H1 (cell line): ENCODE data around the gene UPF1. TPM values are rescaled to one million over a fixed set of nuclear protein-coding genes. Genes with fewer than 3 reads are reported as not detected.

Experiments used
- CTCF ChIA-PET: fragments of 300-600 bp; sonication (Branson Sonifier 250); formaldehyde crosslinking; loops from one replicate; lab custom pipeline; 2021; ENCODE audit not compliant: partially characterized antibody; lab: Charles Lee
- POLR2A ChIA-PET: fragments of 300-600 bp; sonication (Branson Sonifier 250); formaldehyde crosslinking; loops from one replicate; lab custom pipeline; 2021; ENCODE audit warnings: inconsistent platforms; ENCODE audit not compliant: partially characterized antibody; lab: Charles Lee
- DNase-seq, 2 experiments: peaks; one replicate each; pipeline versions ENCODE4 v3.0.0 to v3.0.0-alpha.2; 2010 to 2022; ENCODE audit warnings: low spot score in 2 of 2, low read depth in 1 of 2, mixed read lengths in 1 of 2
- FAIRE-seq: peaks from 2 replicates; lab custom pipeline; 2011; peaks lifted over from hg19 to GRCh38; lab: Jason Lieb, UNC
- H2AFZ ChIP-seq: 2 replicates; pipeline ENCODE4 v1.8.1; 2012; ENCODE audit warnings: low read length, inconsistent platforms
- H2AK5ac ChIP-seq: 2 replicates; pipeline ENCODE4 v1.6.1; 2013; ENCODE audit warnings: low read depth, low read length
- H2BK120ac ChIP-seq: replicated peaks from 2 replicates; pipeline ENCODE3; 2013; ENCODE audit warnings: low read depth, low read length, inconsistent platforms
- H2BK12ac ChIP-seq: 2 replicates; pipeline ENCODE4 v1.6.1; 2013; ENCODE audit warnings: low read depth, low read length
- H2BK15ac ChIP-seq: 2 replicates; pipeline ENCODE4 v1.6.1; 2013; ENCODE audit warnings: low read length
- H2BK20ac ChIP-seq: 2 replicates; pipeline ENCODE4 v1.6.1; 2013; ENCODE audit warnings: low read length
- H2BK5ac ChIP-seq: 2 replicates; pipeline ENCODE4 v1.6.1; 2013; ENCODE audit warnings: low read depth, low read length
- H3K14ac ChIP-seq: 2 replicates; pipeline ENCODE4 v1.6.1; 2013; ENCODE audit warnings: inconsistent platforms; ENCODE audit not compliant: insufficient read length
- H3K18ac ChIP-seq: 2 replicates; pipeline ENCODE4 v1.6.1; 2013; ENCODE audit warnings: low read length; ENCODE audit errors: extremely low read depth
- H3K23ac ChIP-seq: 2 replicates; pipeline ENCODE4 v1.6.1; 2013; ENCODE audit warnings: inconsistent platforms; ENCODE audit not compliant: insufficient read length
- H3K23me2 ChIP-seq: 2 replicates; pipeline ENCODE4 v1.6.1; 2013; ENCODE audit warnings: low read depth, low read length
- H3K27ac ChIP-seq: 2 replicates; pipeline ENCODE4 v1.6.1; 2011; ENCODE audit warnings: low read depth, low read length, inconsistent platforms
- H3K27me3 ChIP-seq, 4 experiments: replicated peaks in 1 of 4; 1 replicate in 1 of 4; 2 replicates in 3 of 4; pipeline versions ENCODE4 v1.6.1 to v1.8.1; 2011 to 2013; ENCODE audit warnings: low read length in 3 of 4, mild to moderate bottlenecking in 3 of 4, inconsistent platforms in 2 of 4, mixed read lengths in 2 of 4, moderate library complexity in 1 of 4; ENCODE audit not compliant: control insufficient read depth in 3 of 4, insufficient read depth in 3 of 4; ENCODE audit errors: extremely low read depth in 1 of 4
- H3K36me3 ChIP-seq, 4 experiments: 2 replicates each; pipeline versions ENCODE4 v1.6.1 to v1.8.1; 2011 to 2013; ENCODE audit warnings: mild to moderate bottlenecking in 4 of 4, low read length in 3 of 4, moderate library complexity in 2 of 4, control low read depth in 1 of 4, inconsistent platforms in 1 of 4; ENCODE audit not compliant: insufficient read depth in 4 of 4, control insufficient read depth in 2 of 4
- H3K4ac ChIP-seq: replicated peaks from 2 replicates; pipeline ENCODE3; 2013; ENCODE audit warnings: low read length, low read depth, mixed read lengths, inconsistent platforms; ENCODE audit not compliant: insufficient read length
- H3K4me1 ChIP-seq, 4 experiments: replicated peaks in 1 of 4; 1 replicate in 1 of 4; 2 replicates in 3 of 4; pipeline versions ENCODE4 v1.6.1 to v1.8.1; 2011 to 2013; ENCODE audit warnings: low read length in 3 of 4, inconsistent platforms in 2 of 4, mixed read lengths in 1 of 4; ENCODE audit not compliant: insufficient read depth in 4 of 4, control insufficient read depth in 3 of 4
- H3K4me2 ChIP-seq, 2 experiments: 2 replicates each; pipeline versions ENCODE4 v1.6.1 to v1.8.1; 2011 to 2013; ENCODE audit warnings: low read depth in 2 of 2, low read length in 2 of 2, control low read depth in 1 of 2, inconsistent platforms in 1 of 2, mild to moderate bottlenecking in 1 of 2; ENCODE audit not compliant: insufficient read depth in 1 of 2
- H3K4me3 ChIP-seq, 4 experiments: fragments of 200-600, 300-600 bp in 1 of 4; sonication (generic), shearing (Covaris generic), sonication (Bioruptor Twin) in 1 of 4; 2 replicates each; pipeline versions ENCODE4 v1.5.1 to v1.8.1; 2011 to 2016; ENCODE audit warnings: low read length in 4 of 4, low read depth in 3 of 4, control low read depth in 2 of 4, inconsistent platforms in 2 of 4, mild to moderate bottlenecking in 2 of 4, mixed read lengths in 1 of 4, moderate library complexity in 1 of 4; ENCODE audit not compliant: insufficient read depth in 2 of 4; ENCODE audit errors: extremely low read depth in 1 of 4
- H3K56ac ChIP-seq: replicated peaks from 2 replicates; pipeline ENCODE3; 2013; ENCODE audit warnings: low read depth, mild to moderate bottlenecking, mixed read lengths, low read length, inconsistent platforms; ENCODE audit not compliant: insufficient read length
- H3K79me1 ChIP-seq: 2 replicates; pipeline ENCODE4 v1.6.1; 2013; ENCODE audit warnings: low read depth, low read length, control low read depth
- H3K79me2 ChIP-seq, 2 experiments: 2 replicates each; pipeline versions ENCODE4 v1.6.1 to v1.8.1; 2012 to 2013; ENCODE audit warnings: low read length in 2 of 2, mild to moderate bottlenecking in 2 of 2, inconsistent platforms in 1 of 2; ENCODE audit not compliant: insufficient read depth in 2 of 2, control insufficient read depth in 1 of 2
- H3K9ac ChIP-seq, 4 experiments: replicated peaks in 1 of 4; 1 replicate in 1 of 4; 2 replicates in 3 of 4; pipeline versions ENCODE4 v1.6.1 to v1.8.1; 2011 to 2013; ENCODE audit warnings: low read depth in 3 of 4, low read length in 3 of 4, control low read depth in 2 of 4, mild to moderate bottlenecking in 2 of 4, moderate library complexity in 2 of 4, inconsistent platforms in 1 of 4; ENCODE audit errors: extremely low read depth in 1 of 4
- H3K9me3 ChIP-seq, 2 experiments: 2 replicates each; pipeline versions ENCODE4 v1.6.1 to v1.8.1; 2012 to 2013; ENCODE audit warnings: mild to moderate bottlenecking in 2 of 2, moderate library complexity in 2 of 2, control low read depth in 1 of 2, inconsistent platforms in 1 of 2, low read depth in 1 of 2, low read length in 1 of 2, mixed read lengths in 1 of 2; ENCODE audit not compliant: insufficient read depth in 2 of 2
- H4K20me1 ChIP-seq, 2 experiments: replicated peaks in 1 of 2; 2 replicates each; pipeline versions ENCODE3 to v1.8.1; 2011 to 2013; ENCODE audit warnings: inconsistent platforms in 2 of 2, low read length in 2 of 2, mild to moderate bottlenecking in 1 of 2; ENCODE audit not compliant: insufficient read depth in 2 of 2, control insufficient read depth in 1 of 2
- H4K5ac ChIP-seq: 2 replicates; pipeline ENCODE4 v1.6.1; 2013; ENCODE audit warnings: low read length, low read depth, mixed read lengths, inconsistent platforms; ENCODE audit not compliant: insufficient read length
- H4K8ac ChIP-seq: 2 replicates; pipeline ENCODE4 v1.8.0; 2013; ENCODE audit warnings: mild to moderate bottlenecking, moderate library complexity, low read length, inconsistent platforms; ENCODE audit not compliant: insufficient read depth; ENCODE audit errors: extremely low read depth
- H4K91ac ChIP-seq: replicated peaks from 2 replicates; pipeline ENCODE3; 2013; ENCODE audit warnings: low read length, mixed read lengths, inconsistent platforms; ENCODE audit not compliant: insufficient read length
- MAX ChIP-seq: IDR thresholded peaks from 2 replicates; pipeline ENCODE4 v1.6.1; 2012; ENCODE audit warnings: inconsistent platforms
- POLR2A ChIP-seq, 2 experiments: IDR thresholded peaks; 1 replicate in 1 of 2; 2 replicates in 1 of 2; pipeline ENCODE4 v1.6.1; 2011; ENCODE audit warnings: low read depth in 2 of 2, low read length in 2 of 2, mild to moderate bottlenecking in 2 of 2; ENCODE audit errors: control extremely low read depth in 1 of 2
- POLR2AphosphoS5 ChIP-seq: IDR thresholded peaks from 2 replicates; pipeline ENCODE4 v1.6.1; 2011; ENCODE audit warnings: low read depth, low read length
- SP4 ChIP-seq: IDR thresholded peaks from 2 replicates; pipeline ENCODE4 v1.6.1; 2012; ENCODE audit warnings: low read length, inconsistent platforms
- WGBS, 2 experiments: shearing (Covaris generic) in 1 of 2; methylation state at CpG; one replicate each; pipeline versions ENCODE4 v1.1.6 to v1.1.7; 2013 to 2015; ENCODE audit warnings: low lambda C conversion rate in 2 of 2, mixed read lengths in 2 of 2, inconsistent platforms in 1 of 2, low coverage in 1 of 2, missing lambda C conversion rate in 1 of 2; ENCODE audit not compliant: insufficient replicate concordance in 2 of 2, insufficient coverage in 1 of 2, insufficient read length in 1 of 2; ENCODE audit errors: extremely low coverage in 1 of 2, missing lambda C conversion rate in 1 of 2; 5-methylcytosine and 5-hydroxymethylcytosine counted together
- polyA plus RNA-seq, 7 experiments: library from polyadenylated mRNA; depleted of rRNA in 3 of 7; stranded (reverse) in 5 of 7; unstranded in 2 of 7; fragments of >200 nt in 5 of 7; fragments of 200-250 nt in 2 of 7; gene quantifications; 1 replicate in 5 of 7; 2 replicates in 1 of 7; 4 replicates in 1 of 7; pipeline versions ENCODE4 v1.2.1 to v1.2.3, GENCODE V29; 2011 to 2013; ENCODE audit warnings: missing spikeins in 2 of 7, mixed read lengths in 2 of 7
- total RNA-seq: library from RNA; stranded (reverse); fragmentation: NEBNext Ultra II Directional; extraction: Animal tissue kit (Norgen Biotek cat#: 25700); gene quantifications from 2 replicates; pipeline ENCODE4 v1.2.1, GENCODE V29; 2021

UPF1 gene
- total and polyA plus RNA-seq, 2 of the 8 experiments (the other 6 are each of a cell fraction or from before 2014, with no cell fraction given) = 46.4 to 62.0 TPM

GRCh38 chr19:18879579-18880373, 48.0 kb downstream of the UPF1 start:
- peak in 1 of 2 experiments; percentile 84 for DNase-seq

More at GRCh38 chr19:18879579-18880373, 48.0 kb downstream of the UPF1 start:
- ChIA-PET POLR2A (interaction anchor here (0.6 to 2.2 kb wide), 6 partner anchors 10 to 109 kb away, joined by 3 to 7 read pairs (median 4); partner anchors contain the start of gene CERS1), CTCF (interaction anchor here (0.6 to 0.9 kb wide), 3 partner anchors 11 to 414 kb away, joined by 3 to 5 read pairs (median 3); partner anchors contain the start of gene DDX49)
- no peak overlapping the region for H3K4me3 ChIP-seq
- H3K27ac ChIP-seq = no peak overlapping the region
- H3K23ac ChIP-seq = no peak overlapping the region
- H2AFZ ChIP-seq = no peak overlapping the region
- H3K23me2 ChIP-seq = no peaks in the 10 kb centered on the region; the same call in 1 of the 2 replicates
- 85% methylated on average over 7 of the region's 13 CpGs; no CpG with 5 or more reads in 1 of the 2 experiments for WGBS, 2 experiments
- H3K4me1 ChIP-seq = no peaks in the 10 kb centered on the region; a peak in 4 of 7 replicates
- H3K18ac ChIP-seq = no peak overlapping the region
- no peak overlapping the region for H2BK12ac ChIP-seq
- peaks cover 2 to 10% of the 10 kb centered on the region in 2 experiments for H4K20me1 ChIP-seq
- H2BK5ac ChIP-seq = no peak overlapping the region
- FAIRE-seq = peak; percentile 50
- no peak overlapping the region for H2AK5ac ChIP-seq
- no peaks in the 10 kb centered on the region; a peak in 1 of 7 replicates for H3K27me3 ChIP-seq
- no peak overlapping the region for H3K4ac ChIP-seq
- no peak overlapping the region for H3K56ac ChIP-seq
- H3K14ac ChIP-seq = no peak overlapping the region
- H3K4me2 ChIP-seq = no peak overlapping the region
- H3K79me1 ChIP-seq = no peaks in the 10 kb centered on the region
- no peak overlapping the region for H2BK120ac ChIP-seq
- H2BK15ac ChIP-seq = no peak overlapping the region
- no peaks in the 10 kb centered on the region for H3K79me2 ChIP-seq
- H3K9ac ChIP-seq = 0 out of 7 replicates have a peak overlapping the region, but pooled peaks of 2 of the 4 experiments have one; percentile 16 to 43
- 0 out of 2 replicates have a peak, but pooled peaks have one; percentile 6 for TF ChIP-seq MAX
- no peak for TF ChIP-seq POLR2AphosphoS5
- TF ChIP-seq POLR2A (IDR thresholded peaks at IDR 0.05; ENCODE audit: control extremely low read depth in 1 of 2, low read depth in 2 of 2, low read length in 2 of 2) = no peak
- peak; percentile 54; the same call in 1 of the 2 replicates for TF ChIP-seq SP4
- no peak overlapping the region for H2BK20ac ChIP-seq
- H3K9me3 ChIP-seq = no peaks in the 10 kb centered on the region; a peak in 1 of 4 replicates
- H4K5ac ChIP-seq = no peak overlapping the region
- no peak overlapping the region for H4K91ac ChIP-seq
- H4K8ac ChIP-seq = no peak overlapping the region
- H3K36me3 ChIP-seq = peaks cover 0 to 17% (median 4%) of the 10 kb centered on the region in 4 experiments; a peak in 4 of 8 replicates
